WTC11 (cell line): ENCODE results near the gene BCL2L1. TPM values are rescaled to one million over a fixed set of nuclear protein-coding genes. Genes with fewer than 3 reads are reported as not detected.
"Not testable (repeated sequence)": the region's sequence is repeated elsewhere in the genome, so short reads cannot be mapped to it uniquely, and the experiment has no call there.

Source experiments
- ATAC-seq: fragments of 200-7000 bp; cut with Tn5 transposase; 2 replicates; pipeline ENCODE4 v1.10.0; 2021; ENCODE audit warnings: mild to moderate bottlenecking, moderate library complexity
- CTCF ChIA-PET: fragments of 300-600 bp; sonication (Branson Sonifier 250); formaldehyde crosslinking; loops from one replicate; lab custom pipeline; 2021; ENCODE audit warnings: antibody characterized with exemption; lab: Charles Lee
- POLR2A ChIA-PET: fragments of 350-600 bp; sonication (Branson Sonifier 250); formaldehyde crosslinking; loops from one replicate; lab custom pipeline; 2021; ENCODE audit warnings: antibody characterized with exemption; lab: Charles Lee
- DNase-seq: peaks from one replicate; pipeline ENCODE4 v3.0.0; 2021; ENCODE audit warnings: low spot score
- H3K27ac Mint-ChIP-seq: 2 replicates; pipeline ENCODE4 v1.8.0; 2021; ENCODE audit warnings: mixed read lengths
- H3K27me3 Mint-ChIP-seq: 2 replicates; pipeline ENCODE4 v1.8.0; 2021; ENCODE audit warnings: low read depth, mild to moderate bottlenecking, moderate library complexity, mixed read lengths
- H3K36me3 Mint-ChIP-seq: 2 replicates; pipeline ENCODE4 v1.8.0; 2021; ENCODE audit warnings: mixed read lengths
- H3K4me1 Mint-ChIP-seq: 2 replicates; pipeline ENCODE4 v1.8.0; 2022; ENCODE audit warnings: mixed read lengths
- H3K4me3 Mint-ChIP-seq: 2 replicates; pipeline ENCODE4 v1.8.0; 2021; ENCODE audit warnings: mild to moderate bottlenecking, moderate library complexity, mixed read lengths
- H3K9me3 Mint-ChIP-seq: 2 replicates; pipeline ENCODE4 v1.8.0; 2021; ENCODE audit warnings: mixed read lengths
- CREB1 ChIP-seq: sonication (generic); formaldehyde crosslinking; IDR thresholded peaks from 2 replicates; pipeline ENCODE4 v1.8.0; 2023; ENCODE audit warnings: mild to moderate bottlenecking, missing genetic modification reagents
- GRHL2 ChIP-seq: fragments of 250-450 bp; sonication (Bioruptor Pico); IDR thresholded peaks from 2 replicates; pipeline ENCODE4 v1.8.0; 2022; ENCODE audit warnings: mild to moderate bottlenecking, moderate library complexity; ENCODE audit not compliant: insufficient replicate concordance, severe bottlenecking
- IRF2 ChIP-seq: sonication (generic); formaldehyde crosslinking; IDR thresholded peaks from 2 replicates; pipeline ENCODE4 v1.8.0; 2022; ENCODE audit warnings: low read depth, missing genetic modification reagents, borderline replicate concordance
- JAZF1 ChIP-seq: fragments of 250-450 bp; sonication (Bioruptor Pico); IDR thresholded peaks from 2 replicates; pipeline ENCODE4 v1.9.0; 2021; ENCODE audit warnings: moderate library complexity, mild to moderate bottlenecking, inconsistent platforms
- MXD4 ChIP-seq: fragments of 250-450 bp; sonication (Bioruptor Pico); IDR thresholded peaks from 2 replicates; pipeline ENCODE4 v1.8.0; 2021; ENCODE audit warnings: mild to moderate bottlenecking, moderate library complexity, borderline replicate concordance
- NR2C2 ChIP-seq: sonication (generic); formaldehyde crosslinking; IDR thresholded peaks from 2 replicates; pipeline ENCODE4 v1.8.0; 2022; ENCODE audit warnings: mild to moderate bottlenecking, missing genetic modification reagents
- TEAD4 ChIP-seq: sonication (generic); formaldehyde crosslinking; IDR thresholded peaks from 2 replicates; pipeline ENCODE4 v1.8.0; 2022; ENCODE audit warnings: mild to moderate bottlenecking, missing genetic modification reagents
- total RNA-seq: library from RNA; stranded (reverse); gene quantifications from 3 replicates; pipeline ENCODE4 v1.2.3, GENCODE V29; 2021
- TF ChIP-seq, protein P1 (sequence below): sonication (generic); formaldehyde crosslinking; IDR thresholded peaks from 2 replicates; pipeline ENCODE4 v1.8.0; 2022; ENCODE audit warnings: mild to moderate bottlenecking, missing genetic modification reagents
- TF ChIP-seq, protein P2 (sequence below): sonication (generic); formaldehyde crosslinking; IDR thresholded peaks from 2 replicates; pipeline ENCODE4 v1.8.1; 2022; ENCODE audit warnings: mild to moderate bottlenecking, moderate library complexity, missing genetic modification reagents
- TF ChIP-seq, protein P3 (sequence below): sonication (generic); formaldehyde crosslinking; conservative IDR thresholded peaks from 2 replicates; pipeline ENCODE4 v1.8.1; 2022; ENCODE audit warnings: mild to moderate bottlenecking, missing genetic modification reagents
- TF ChIP-seq, protein P4 (sequence below): sonication (generic); formaldehyde crosslinking; IDR thresholded peaks from 2 replicates; pipeline ENCODE4 v1.8.0; 2023; ENCODE audit warnings: missing genetic modification reagents
- TF ChIP-seq, protein P5 (sequence below): sonication (generic); formaldehyde crosslinking; IDR thresholded peaks from 2 replicates; pipeline ENCODE4 v1.8.1; 2022; ENCODE audit warnings: low read depth, missing genetic modification reagents, borderline replicate concordance
- TF ChIP-seq, protein P6 (sequence below): fragments of 200-600 bp; IDR thresholded peaks from 2 replicates; pipeline ENCODE4 v1.8.0; 2022; ENCODE audit warnings: antibody characterized with exemption

Gene BCL2L1
- total RNA-seq, 1 experiment from 2014 or later: 62.0 TPM

DNA sequence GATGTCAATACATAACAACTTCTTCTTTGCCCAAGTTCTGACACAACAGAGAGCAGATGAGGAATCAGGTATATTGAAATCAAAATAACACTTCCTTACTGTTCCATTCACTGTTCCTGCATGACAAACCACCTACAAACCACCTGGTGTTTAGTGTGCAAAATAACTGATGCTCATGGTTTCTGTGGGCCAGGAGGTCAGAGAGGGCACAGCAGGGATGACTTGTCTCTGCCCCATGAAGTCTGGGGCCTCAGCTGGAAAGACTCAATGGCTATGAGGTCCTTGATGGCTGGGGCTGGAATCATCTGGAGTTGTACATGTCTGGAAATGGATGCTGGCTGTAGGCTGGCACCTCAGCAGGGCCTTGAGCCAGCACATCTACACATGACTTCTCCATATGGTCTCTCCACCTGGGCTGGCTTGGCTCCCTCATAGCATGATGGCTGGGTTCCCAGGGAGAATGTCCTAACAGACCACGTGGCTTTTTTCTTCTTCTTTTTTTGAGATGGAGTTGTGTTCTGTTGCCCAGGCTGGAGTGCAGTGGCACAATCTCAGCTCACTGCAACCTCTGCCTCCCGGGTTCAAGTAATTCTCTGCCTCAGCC, 92.4 kb downstream of the BCL2L1 start:
- CTCF ChIA-PET: interaction anchor here (0.6 to 6.6 kb wide), 7 partner anchors 17 to 93 kb away, joined by 3 to 87 read pairs (median 4); no protein-coding TSS in a partner anchor
- H3K27me3 Mint-ChIP-seq: no peaks in the 10 kb centered on the region
- H3K9me3 Mint-ChIP-seq: peaks cover 8% of the 10 kb centered on the region; the same call in 1 of the 2 replicates
- POLR2A ChIA-PET: no interaction called here
- no peak for TF ChIP-seq GRHL2 (CRISPR knock-in tag)
- TF ChIP-seq, protein P1, sequence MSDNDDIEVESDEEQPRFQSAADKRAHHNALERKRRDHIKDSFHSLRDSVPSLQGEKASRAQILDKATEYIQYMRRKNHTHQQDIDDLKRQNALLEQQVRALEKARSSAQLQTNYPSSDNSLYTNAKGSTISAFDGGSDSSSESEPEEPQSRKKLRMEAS (CRISPR knock-in tag): no peak
- TF ChIP-seq TEAD4 (CRISPR knock-in tag): no peak
- TF ChIP-seq CREB1 (CRISPR knock-in tag): no peak
- TF ChIP-seq, protein P2, sequence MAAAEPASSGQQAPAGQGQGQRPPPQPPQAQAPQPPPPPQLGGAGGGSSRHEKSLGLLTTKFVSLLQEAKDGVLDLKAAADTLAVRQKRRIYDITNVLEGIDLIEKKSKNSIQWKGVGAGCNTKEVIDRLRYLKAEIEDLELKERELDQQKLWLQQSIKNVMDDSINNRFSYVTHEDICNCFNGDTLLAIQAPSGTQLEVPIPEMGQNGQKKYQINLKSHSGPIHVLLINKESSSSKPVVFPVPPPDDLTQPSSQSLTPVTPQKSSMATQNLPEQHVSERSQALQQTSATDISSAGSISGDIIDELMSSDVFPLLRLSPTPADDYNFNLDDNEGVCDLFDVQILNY (CRISPR knock-in tag): no peak
- TF ChIP-seq IRF2: no peak
- TF ChIP-seq JAZF1: no peak
- TF ChIP-seq, protein P3, sequence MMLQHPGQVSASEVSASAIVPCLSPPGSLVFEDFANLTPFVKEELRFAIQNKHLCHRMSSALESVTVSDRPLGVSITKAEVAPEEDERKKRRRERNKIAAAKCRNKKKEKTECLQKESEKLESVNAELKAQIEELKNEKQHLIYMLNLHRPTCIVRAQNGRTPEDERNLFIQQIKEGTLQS (CRISPR knock-in tag): no peak
- TF ChIP-seq, protein P4, sequence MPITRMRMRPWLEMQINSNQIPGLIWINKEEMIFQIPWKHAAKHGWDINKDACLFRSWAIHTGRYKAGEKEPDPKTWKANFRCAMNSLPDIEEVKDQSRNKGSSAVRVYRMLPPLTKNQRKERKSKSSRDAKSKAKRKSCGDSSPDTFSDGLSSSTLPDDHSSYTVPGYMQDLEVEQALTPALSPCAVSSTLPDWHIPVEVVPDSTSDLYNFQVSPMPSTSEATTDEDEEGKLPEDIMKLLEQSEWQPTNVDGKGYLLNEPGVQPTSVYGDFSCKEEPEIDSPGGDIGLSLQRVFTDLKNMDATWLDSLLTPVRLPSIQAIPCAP (CRISPR knock-in tag): no peak
- TF ChIP-seq MXD4 (CRISPR knock-in tag): no peak
- TF ChIP-seq, protein P5, sequence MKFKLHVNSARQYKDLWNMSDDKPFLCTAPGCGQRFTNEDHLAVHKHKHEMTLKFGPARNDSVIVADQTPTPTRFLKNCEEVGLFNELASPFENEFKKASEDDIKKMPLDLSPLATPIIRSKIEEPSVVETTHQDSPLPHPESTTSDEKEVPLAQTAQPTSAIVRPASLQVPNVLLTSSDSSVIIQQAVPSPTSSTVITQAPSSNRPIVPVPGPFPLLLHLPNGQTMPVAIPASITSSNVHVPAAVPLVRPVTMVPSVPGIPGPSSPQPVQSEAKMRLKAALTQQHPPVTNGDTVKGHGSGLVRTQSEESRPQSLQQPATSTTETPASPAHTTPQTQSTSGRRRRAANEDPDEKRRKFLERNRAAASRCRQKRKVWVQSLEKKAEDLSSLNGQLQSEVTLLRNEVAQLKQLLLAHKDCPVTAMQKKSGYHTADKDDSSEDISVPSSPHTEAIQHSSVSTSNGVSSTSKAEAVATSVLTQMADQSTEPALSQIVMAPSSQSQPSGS (CRISPR knock-in tag): no peak
- TF ChIP-seq, protein P6, sequence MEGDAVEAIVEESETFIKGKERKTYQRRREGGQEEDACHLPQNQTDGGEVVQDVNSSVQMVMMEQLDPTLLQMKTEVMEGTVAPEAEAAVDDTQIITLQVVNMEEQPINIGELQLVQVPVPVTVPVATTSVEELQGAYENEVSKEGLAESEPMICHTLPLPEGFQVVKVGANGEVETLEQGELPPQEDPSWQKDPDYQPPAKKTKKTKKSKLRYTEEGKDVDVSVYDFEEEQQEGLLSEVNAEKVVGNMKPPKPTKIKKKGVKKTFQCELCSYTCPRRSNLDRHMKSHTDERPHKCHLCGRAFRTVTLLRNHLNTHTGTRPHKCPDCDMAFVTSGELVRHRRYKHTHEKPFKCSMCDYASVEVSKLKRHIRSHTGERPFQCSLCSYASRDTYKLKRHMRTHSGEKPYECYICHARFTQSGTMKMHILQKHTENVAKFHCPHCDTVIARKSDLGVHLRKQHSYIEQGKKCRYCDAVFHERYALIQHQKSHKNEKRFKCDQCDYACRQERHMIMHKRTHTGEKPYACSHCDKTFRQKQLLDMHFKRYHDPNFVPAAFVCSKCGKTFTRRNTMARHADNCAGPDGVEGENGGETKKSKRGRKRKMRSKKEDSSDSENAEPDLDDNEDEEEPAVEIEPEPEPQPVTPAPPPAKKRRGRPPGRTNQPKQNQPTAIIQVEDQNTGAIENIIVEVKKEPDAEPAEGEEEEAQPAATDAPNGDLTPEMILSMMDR: no peak
- TF ChIP-seq NR2C2 (CRISPR knock-in tag): no peak
- TF ChIP-seq, all 79 proteins: peak for 0
- Mint-ChIP-seq H3K36me3 (no peaks in the 10 kb centered on the region), H3K4me1 (no peaks in the 10 kb centered on the region), H3K27ac (no peak overlapping the region), H3K4me3 (no peak overlapping the region)
- ATAC-seq (no peak), DNase-seq (no peak)

DNA sequence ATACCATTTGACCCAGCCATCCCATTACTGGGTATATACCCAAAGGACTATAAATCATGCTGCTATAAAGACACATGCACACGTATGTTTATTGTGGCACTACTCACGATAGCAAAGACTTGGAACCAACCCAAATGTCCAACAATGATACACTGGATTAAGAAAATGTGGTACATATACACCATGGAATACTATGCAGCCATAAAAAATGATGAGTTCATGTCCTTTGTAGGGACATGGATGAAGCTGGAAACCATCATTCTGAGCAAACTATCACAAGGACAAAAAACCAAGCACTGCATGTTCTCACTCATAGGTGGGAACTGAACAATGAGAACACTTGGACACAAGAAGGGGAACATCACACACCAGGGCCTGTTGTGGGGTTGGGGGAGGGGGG, 94.6 kb downstream of the BCL2L1 start:
- CTCF ChIA-PET, DNase-seq, H3K36me3 Mint-ChIP-seq, H3K4me1 Mint-ChIP-seq, H3K4me3 Mint-ChIP-seq, H3K9me3 Mint-ChIP-seq, H3K27ac Mint-ChIP-seq, ATAC-seq, H3K27me3 Mint-ChIP-seq, POLR2A ChIA-PET: not testable (repeated sequence)

DNA sequence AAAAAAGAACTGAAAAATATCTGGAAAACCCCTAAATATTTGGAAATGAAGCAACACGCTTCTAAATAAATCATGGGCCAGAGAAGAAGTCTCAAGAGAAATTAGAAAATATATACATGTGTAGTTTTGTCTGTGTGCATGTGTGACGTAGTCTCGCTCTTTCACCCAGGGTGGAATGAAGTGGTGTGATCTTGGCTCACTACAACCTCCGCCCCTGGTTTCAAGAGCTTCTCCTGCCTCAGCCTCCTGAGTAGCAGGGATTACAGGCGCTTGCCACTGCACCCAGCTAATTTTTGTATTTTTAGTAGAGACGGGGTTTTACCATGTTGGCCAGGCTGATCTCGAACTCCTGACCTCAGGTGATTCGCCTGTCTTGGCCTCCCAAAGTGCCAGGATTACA, 96.1 kb downstream of the BCL2L1 start:
- CTCF ChIA-PET: interaction anchor here (0.7 to 3.2 kb wide), 5 partner anchors 14 to 95 kb away, joined by 3 to 30 read pairs (median 4); no protein-coding TSS in a partner anchor

DNA sequence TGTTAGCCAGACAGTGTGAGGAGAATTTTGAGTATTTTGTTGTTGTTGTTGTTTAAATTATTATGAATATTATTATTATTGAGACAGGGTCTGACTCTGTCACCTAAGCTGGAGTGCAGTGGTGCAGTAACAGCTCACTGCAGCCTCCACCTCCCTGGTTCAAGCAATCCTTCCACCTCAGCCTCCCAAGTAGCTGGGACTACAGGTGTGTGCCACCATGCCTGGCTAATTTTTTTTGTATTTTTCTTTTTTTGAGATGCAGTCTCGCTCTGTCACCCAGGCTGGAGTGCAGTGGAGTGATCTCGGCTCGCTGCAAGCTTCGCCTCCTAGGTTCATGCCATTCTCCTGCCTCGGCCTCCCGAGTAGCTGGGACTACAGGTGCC, 99.6 kb downstream of the BCL2L1 start:
- H3K36me3 Mint-ChIP-seq, POLR2A ChIA-PET, H3K9me3 Mint-ChIP-seq, H3K4me3 Mint-ChIP-seq, H3K4me1 Mint-ChIP-seq, H3K27ac Mint-ChIP-seq, ATAC-seq, DNase-seq: not testable (repeated sequence)
- CTCF ChIA-PET: interaction anchor here (0.9 to 2.1 kb wide), 3 partner anchors 10 to 53 kb away, joined by 3 to 6 read pairs (median 3); no protein-coding TSS in a partner anchor
- H3K27me3 Mint-ChIP-seq: peaks cover 15% of the 10 kb centered on the region; the same call in 1 of the 2 replicates

More for the DNA sequence above, 96.1 kb downstream of the BCL2L1 start:
- POLR2A ChIA-PET: interaction anchor here (0.7 kb wide), 1 partner anchor 28 kb away, joined by 3 read pairs; no protein-coding TSS in a partner anchor
- H3K36me3 Mint-ChIP-seq, H3K4me1 Mint-ChIP-seq, H3K4me3 Mint-ChIP-seq, ATAC-seq, H3K9me3 Mint-ChIP-seq, H3K27ac Mint-ChIP-seq, DNase-seq, H3K27me3 Mint-ChIP-seq: not testable (repeated sequence)
